Activated naive CD4-positive, alpha-beta T cell treated with anti-CD3 and anti-CD28 coated beads, Interleukin-2, amount 50 U/mL, for 24 hours (primary cell): ENCODE data around the gene PAK1IP1.
"Not testable (repeated sequence)": the region's sequence is repeated elsewhere in the genome, so short reads cannot be mapped to it uniquely, and the experiment has no call there.

Experiments
- H3K27ac Mint-ChIP-seq: one replicate; pipeline ENCODE4 v1.8.0; 2021; ENCODE audit warnings: mild to moderate bottlenecking, mixed read lengths
- H3K27me3 Mint-ChIP-seq: one replicate; pipeline ENCODE4 v1.8.0; 2021; ENCODE audit warnings: mixed read lengths
- H3K36me3 Mint-ChIP-seq: one replicate; pipeline ENCODE4 v1.8.0; 2021; ENCODE audit warnings: mixed read lengths
- H3K4me1 Mint-ChIP-seq: one replicate; pipeline ENCODE4 v1.8.0; 2021; ENCODE audit warnings: mixed read lengths
- H3K4me3 Mint-ChIP-seq: one replicate; pipeline ENCODE4 v1.8.0; 2021; ENCODE audit warnings: mild to moderate bottlenecking, mixed read lengths
- H3K9me3 Mint-ChIP-seq: one replicate; pipeline ENCODE4 v1.8.0; 2021; ENCODE audit warnings: mixed read lengths

Gene PAK1IP1

DNA sequence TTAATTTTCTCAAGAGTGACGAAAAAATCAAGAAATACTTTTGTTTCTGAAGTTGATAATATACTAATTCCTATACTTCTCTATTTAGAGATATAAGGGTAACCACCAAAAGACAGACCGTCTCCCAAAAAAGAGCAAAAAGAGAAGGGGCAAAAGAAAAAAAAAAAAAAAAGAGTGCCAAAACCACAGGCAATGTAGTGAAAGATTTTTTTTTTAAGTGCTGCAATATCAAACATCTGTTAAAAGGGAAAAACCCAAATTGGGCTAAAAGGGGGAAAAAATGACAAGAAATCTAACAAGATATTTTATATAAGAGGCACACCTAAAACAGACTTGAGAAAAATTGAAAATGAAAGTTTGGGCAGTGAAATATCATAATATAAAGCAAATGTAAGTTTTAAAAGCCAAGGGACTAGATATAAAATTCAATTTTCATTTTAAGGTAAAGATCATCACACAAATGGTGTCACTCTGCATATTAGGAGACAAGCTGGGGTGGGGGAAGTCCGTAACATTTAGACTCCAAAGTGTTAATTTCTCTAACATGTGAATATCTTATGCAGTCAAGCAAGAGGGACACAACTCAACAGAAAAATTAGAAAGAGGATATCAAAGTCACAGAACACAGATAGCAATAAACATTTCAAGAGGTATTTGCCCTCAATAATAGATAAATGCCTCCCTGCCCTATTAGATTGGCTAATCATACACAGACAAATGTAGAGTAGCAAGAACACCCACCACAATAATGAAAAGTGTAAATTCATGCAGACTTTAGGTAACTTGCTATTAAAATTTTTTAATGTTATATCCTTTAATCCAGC, 9.5 kb upstream of the PAK1IP1 start:
- peak overlapping the region; percentile 16 for H3K4me3 Mint-ChIP-seq
- peaks cover 40% of the 10 kb centered on the region for H3K4me1 Mint-ChIP-seq
- no peaks in the 10 kb centered on the region for H3K9me3 Mint-ChIP-seq
- peak overlapping the region; percentile 60 for H3K27ac Mint-ChIP-seq
- H3K36me3 Mint-ChIP-seq, result no peaks in the 10 kb centered on the region
- H3K27me3 Mint-ChIP-seq, result no peaks in the 10 kb centered on the region

DNA sequence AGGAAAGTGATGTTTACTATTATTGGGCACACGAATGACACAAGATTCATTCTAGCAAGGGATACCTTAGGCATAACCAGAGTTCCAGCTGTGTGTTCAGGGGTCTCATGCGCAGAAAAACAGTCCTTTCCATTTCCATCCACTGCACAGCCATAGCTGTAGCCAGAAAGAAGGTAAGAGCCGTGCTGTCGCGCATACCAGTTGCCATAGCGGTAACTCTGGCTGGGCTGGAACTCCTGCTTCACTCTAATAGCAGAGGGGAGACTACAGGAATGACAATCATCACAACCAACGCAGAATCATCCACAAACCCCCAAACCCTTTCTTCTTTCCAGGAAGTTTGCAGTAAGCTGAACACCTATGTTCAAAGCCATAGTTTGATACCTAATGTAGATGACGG, 7.9 kb upstream of the PAK1IP1 start:
- H3K27me3 Mint-ChIP-seq, result no peaks in the 10 kb centered on the region
- no peaks in the 10 kb centered on the region for H3K9me3 Mint-ChIP-seq
- no peaks in the 10 kb centered on the region for H3K36me3 Mint-ChIP-seq
- no peak overlapping the region for H3K4me3 Mint-ChIP-seq
- H3K27ac Mint-ChIP-seq, result no peak overlapping the region
- peaks cover 39% of the 10 kb centered on the region for H3K4me1 Mint-ChIP-seq

DNA sequence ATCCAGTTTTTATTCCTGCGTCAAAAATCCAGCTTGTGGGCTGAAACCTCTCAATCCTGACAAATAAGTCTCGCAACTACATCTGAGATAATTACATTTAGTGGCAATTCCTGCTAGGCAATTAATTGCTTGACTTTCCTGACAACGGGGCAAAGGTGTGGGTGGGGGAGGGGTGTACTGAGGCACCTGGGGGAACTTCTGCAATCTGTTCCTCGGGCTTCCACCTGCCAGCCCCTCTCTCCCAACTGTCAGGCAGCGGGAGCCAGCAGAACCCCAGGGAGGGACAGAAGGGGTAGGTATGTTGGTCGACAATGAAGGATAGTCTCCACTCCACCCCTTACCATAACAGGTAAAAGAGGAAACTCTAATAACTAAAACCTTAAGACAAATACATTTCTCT, 7.2 kb upstream of the PAK1IP1 start:
- Mint-ChIP-seq H3K4me1 (peaks cover 33% of the 10 kb centered on the region), H3K27ac (no peak overlapping the region), H3K36me3 (no peaks in the 10 kb centered on the region), H3K27me3 (no peaks in the 10 kb centered on the region), H3K4me3 (no peak overlapping the region), H3K9me3 (no peaks in the 10 kb centered on the region)

DNA sequence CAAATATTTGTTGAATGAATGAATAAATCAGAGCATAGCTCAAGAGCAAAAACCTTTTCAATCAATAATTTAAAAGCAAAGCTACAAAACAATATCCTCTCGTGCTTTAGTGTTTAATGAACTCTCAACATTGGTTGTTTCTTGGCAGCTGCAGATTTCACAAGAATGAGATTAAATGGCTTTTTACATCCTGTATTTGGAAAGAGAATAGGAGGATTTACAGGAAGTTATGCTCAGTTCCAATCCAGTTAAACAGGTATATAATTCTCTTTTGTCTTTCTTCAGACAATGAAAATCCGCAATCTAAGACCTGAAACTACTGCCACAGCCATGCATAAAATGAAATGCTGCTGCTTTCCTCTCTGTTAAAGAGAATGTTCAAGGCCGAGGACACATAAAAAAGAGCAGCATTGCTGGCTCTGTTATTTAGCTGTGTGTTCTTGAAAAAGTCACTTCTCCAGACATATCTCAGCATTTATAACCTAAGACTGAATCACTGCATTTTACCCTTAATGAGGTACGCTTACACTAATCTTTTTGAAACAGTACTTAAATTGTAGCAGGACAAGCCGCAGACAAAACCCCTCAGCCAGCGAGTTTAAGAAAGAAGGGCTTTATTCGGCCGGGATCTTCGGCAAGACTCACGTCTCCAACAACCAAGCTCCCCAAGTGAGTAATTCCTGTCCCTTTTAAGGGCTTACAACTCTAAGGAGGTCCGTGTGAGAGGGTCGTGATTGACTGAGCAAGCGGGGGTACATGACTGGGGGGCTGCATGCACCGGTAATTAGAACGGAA, 3.9 kb upstream of the PAK1IP1 start:
- Mint-ChIP-seq H3K4me1 (peaks cover 24% of the 10 kb centered on the region), H3K36me3 (peaks cover 6% of the 10 kb centered on the region), H3K27ac (no peak overlapping the region), H3K27me3 (no peaks in the 10 kb centered on the region), H3K9me3 (no peaks in the 10 kb centered on the region), H3K4me3 (no peak overlapping the region)

DNA sequence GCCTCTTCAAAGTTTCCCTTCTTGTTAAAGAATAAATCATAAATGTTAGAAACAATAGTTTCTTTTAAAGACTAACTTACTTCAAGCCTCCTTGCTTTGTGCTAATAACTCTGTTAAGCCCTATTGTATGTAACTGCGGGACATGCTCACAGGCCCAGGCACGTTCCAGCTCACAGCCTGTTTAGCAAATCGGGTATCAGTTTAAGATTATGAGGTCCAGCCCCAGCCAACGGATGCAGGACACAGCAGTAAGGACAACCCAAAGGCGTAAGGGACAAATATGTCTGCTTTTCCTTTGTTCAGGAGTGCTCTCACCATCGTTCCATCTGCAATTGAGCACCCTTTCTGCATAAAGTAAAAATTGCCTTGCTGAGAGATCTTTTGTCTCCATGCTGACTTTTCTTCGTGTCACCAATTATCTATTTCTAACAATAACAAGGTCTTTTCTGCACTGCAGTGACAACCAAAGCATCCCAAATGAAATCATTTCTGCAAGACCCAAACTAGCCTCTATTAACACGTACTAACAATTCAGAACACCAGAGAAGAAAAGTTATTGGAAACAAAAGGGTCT, 1.7 kb upstream of the PAK1IP1 start:
- peak overlapping the region; percentile 91 for H3K4me3 Mint-ChIP-seq

DNA sequence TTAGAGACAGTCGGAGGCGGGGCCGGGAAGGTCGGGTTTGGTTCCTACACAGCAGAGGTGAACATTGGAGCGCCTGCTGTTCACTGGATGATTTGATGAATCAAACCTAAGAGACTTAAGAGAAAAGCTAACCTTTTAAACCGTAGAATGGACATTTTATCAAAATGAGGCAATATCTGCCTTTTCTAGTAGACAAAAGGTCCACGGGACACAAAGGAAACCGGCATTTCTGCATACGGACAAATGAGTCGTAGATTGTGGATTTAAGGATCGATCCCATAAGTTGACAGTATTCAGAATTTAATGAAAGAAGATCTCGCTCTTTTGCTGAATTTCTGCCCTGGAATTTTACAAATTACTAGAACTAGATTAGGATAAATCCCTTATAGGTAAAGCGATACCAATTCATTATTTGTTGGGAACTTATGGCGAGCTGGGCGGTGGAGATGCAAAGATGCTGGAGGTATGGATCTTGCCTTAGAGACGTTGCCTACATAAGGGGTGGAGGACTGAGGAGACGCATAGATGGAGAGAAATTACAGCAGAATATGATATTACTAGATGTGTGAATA, 400 bp downstream of the PAK1IP1 start:
- H3K36me3 Mint-ChIP-seq, result peaks cover 16% of the 10 kb centered on the region
- no peaks in the 10 kb centered on the region for H3K9me3 Mint-ChIP-seq
- peak overlapping the region; percentile 91 for H3K4me3 Mint-ChIP-seq
- peaks cover 39% of the 10 kb centered on the region for H3K4me1 Mint-ChIP-seq
- peak overlapping the region; percentile 100 for H3K27ac Mint-ChIP-seq
- H3K27me3 Mint-ChIP-seq, result no peaks in the 10 kb centered on the region

More for the DNA sequence above, 1.7 kb upstream of the PAK1IP1 start:
- H3K27ac Mint-ChIP-seq, result peak overlapping the region; percentile 79
- H3K9me3 Mint-ChIP-seq, result no peaks in the 10 kb centered on the region
- H3K36me3 Mint-ChIP-seq, result peaks cover 8% of the 10 kb centered on the region
- H3K4me1 Mint-ChIP-seq, result peaks cover 31% of the 10 kb centered on the region
- no peaks in the 10 kb centered on the region for H3K27me3 Mint-ChIP-seq

DNA sequence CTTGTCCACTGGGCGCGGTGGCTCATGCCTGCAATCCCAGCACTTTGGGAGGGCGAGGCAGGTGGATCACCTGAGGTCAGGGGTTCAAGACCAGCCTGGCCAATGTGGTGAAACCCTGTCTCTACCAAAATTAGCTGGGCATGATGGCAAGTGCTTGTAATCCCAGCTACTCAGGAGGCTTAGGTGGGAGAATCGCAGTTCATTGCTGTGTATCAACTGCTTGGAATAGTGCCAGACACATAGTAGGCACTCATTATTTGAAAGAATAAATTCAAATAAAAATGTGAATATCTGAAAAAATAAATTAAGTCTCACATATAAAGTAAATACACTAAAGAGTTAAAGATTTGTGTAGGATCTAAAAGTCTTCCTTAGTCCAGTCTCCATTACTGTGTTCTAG, 1.9 kb downstream of the PAK1IP1 start:
- H3K9me3 Mint-ChIP-seq, result no peaks in the 10 kb centered on the region
- H3K36me3 Mint-ChIP-seq, result peaks cover 19% of the 10 kb centered on the region
- H3K27ac Mint-ChIP-seq, result peak overlapping the region; percentile 91
- H3K27me3 Mint-ChIP-seq, result no peaks in the 10 kb centered on the region
- H3K4me3 Mint-ChIP-seq, result peak overlapping the region; percentile 91
- peaks cover 52% of the 10 kb centered on the region for H3K4me1 Mint-ChIP-seq

DNA sequence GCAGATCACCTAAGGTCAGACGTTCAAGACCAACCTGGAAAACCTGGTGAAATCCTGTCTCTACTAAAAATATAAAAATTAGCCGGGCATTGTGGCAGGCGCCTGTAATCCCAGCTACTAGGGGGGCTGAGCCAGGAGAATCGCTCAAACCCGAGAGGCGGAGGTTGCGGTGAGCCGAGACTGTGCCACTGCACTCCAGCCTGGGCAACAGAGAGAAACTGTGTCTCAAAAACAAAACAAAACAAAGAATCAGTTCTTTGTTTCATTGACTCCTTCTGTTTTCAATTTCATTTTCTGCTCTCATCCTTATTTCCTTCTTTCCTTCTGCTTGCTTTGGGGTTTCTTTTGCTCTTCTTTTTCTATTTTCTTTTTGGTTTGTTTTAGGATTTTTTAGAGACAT, 19.2 kb downstream of the PAK1IP1 start:
- peaks cover 3% of the 10 kb centered on the region for H3K36me3 Mint-ChIP-seq
- H3K27ac Mint-ChIP-seq, result peak overlapping the region; percentile 72
- H3K9me3 Mint-ChIP-seq, result no peaks in the 10 kb centered on the region
- H3K4me1 Mint-ChIP-seq, result no peaks in the 10 kb centered on the region
- H3K4me3 Mint-ChIP-seq, result no peak overlapping the region
- H3K27me3 Mint-ChIP-seq, result no peaks in the 10 kb centered on the region

DNA sequence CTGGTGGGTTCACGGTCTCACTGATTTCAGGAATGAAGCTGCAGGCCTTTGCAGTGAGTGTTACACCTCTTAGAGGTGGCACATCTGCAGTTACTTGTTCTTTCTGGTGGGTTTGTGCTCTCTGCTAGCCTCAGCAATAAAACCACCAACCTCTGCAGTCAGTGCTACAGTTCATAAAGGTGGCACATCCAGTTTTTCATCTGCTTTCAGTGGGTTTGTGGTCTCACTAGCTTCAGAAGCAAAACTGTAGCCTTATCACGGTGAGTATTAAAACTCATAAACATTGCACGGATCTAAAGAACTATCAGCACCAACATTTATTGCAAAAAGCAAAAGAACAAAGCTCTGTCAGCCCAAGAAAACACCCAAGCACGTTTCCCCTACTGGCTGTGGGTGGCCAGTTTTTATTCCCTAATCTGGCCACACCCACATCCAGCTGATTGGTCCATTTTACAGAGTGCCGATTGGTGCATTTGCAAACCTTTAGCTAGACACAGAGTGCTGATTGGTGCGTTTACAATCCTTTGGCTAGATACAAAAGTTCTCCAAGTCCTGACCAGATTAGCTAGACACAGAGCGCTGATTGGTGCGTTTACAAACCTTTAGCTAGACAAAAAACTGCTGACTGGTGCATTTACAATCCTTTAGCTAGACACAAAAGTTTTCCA, 24.7 kb downstream of the PAK1IP1 start:
- Mint-ChIP-seq H3K9me3 (no peaks in the 10 kb centered on the region), H3K27me3 (no peaks in the 10 kb centered on the region), H3K4me3 (peak overlapping the region; percentile 87), H3K36me3 (no peaks in the 10 kb centered on the region), H3K27ac (peak overlapping the region; percentile 79), H3K4me1 (peaks cover 38% of the 10 kb centered on the region)

DNA sequence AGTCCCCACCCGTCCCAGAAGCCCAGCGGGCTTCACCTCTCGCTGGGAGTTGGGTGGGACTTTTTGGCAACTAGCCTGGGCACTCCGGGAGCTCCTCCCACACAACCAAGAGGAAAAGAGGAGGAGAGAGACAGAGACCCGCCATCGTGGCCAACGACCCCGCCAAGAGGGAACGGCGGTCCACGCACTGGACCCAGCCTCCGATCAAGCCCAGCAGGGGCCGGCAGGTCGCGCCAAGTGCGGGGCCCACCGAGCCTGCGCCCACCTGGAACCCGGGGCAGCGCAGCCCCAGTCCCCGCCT, 25.1 kb downstream of the PAK1IP1 start:
- H3K27ac Mint-ChIP-seq, result peak overlapping the region; percentile 79
- H3K9me3 Mint-ChIP-seq, result no peaks in the 10 kb centered on the region
- H3K4me3 Mint-ChIP-seq, result peak overlapping the region; percentile 87
- H3K4me1 Mint-ChIP-seq, result peaks cover 41% of the 10 kb centered on the region
- no peaks in the 10 kb centered on the region for H3K36me3 Mint-ChIP-seq
- no peaks in the 10 kb centered on the region for H3K27me3 Mint-ChIP-seq

DNA sequence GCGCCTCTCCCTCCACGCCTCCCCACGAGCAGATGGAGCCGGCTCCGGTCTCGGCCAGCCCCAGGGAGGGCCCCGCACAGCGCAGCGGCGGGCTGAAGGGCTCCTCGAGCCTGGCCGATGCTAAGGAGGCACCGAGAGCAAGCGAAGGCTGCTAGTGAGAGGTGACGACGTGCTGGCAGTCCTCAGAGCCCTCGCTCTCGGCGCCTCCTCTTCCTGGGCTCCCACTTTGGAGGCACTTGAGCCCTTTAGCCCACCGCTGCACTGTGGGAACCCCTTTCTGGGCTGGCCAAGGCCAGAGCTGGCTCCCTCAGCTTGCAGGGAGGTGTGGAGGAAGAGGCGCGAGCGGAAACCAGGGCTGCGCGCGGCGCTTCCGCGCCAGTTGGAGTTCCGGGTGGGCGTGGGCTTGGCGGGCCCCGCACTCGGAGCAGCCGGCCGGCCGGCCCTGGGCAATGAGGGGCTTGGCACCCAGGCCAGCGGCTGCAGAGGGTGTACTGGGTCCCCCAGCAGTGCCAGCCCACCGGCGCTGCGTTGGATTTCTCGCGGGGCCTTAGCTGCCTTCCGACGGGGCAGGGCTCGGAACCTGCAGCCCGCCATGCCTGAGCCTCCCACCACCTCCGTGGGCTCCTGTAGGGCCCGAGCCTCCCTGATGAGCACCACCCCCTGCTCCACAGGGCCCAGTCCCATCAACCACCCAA, 25.6 kb downstream of the PAK1IP1 start:
- no peaks in the 10 kb centered on the region for H3K27me3 Mint-ChIP-seq
- H3K36me3 Mint-ChIP-seq, result no peaks in the 10 kb centered on the region
- H3K27ac Mint-ChIP-seq, result peak overlapping the region; percentile 12
- peak overlapping the region; percentile 87 for H3K4me3 Mint-ChIP-seq
- H3K9me3 Mint-ChIP-seq, result no peaks in the 10 kb centered on the region
- peaks cover 46% of the 10 kb centered on the region for H3K4me1 Mint-ChIP-seq

DNA sequence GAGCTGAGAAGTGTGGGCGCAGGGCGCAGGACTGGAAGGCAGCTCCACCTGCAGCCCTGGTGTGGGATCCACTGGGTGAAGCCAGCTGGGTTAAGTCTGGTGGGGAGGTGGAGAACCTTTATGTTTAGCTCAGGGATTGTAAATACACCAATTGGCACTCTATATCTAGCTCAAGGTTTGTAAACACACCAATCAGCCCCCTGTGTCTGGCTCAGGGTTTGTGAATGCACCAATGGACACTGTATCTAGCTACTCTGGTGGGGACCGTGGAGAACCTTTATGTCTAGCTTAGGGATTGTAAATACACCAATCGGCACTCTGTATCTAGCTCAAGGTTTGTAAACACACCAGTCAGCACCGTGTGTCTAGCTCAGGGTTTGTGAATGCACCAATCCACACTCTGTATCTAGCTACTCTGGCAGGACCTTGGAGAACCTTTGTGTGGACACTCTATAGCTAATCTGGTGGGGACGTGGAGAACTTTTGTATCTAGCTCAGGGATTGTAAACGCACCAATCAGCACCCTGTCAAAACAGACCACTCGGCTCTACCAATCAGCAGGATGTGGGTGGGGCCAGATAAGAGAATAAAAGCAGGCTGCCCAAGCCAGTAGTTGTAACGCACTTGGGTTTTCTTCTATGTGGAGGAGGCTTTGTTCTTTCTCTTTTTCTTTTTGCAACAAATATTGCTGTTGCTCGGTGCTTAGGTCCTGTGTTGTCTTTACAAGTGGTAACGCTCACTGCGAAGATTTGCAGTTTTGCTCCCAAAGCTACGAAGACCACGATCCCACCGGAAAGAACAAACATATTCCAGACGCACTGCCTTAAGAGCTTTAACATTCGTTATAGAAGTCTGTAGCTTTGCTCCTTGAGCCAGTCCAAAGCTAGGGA, 26.4 kb downstream of the PAK1IP1 start:
- H3K36me3 Mint-ChIP-seq, H3K9me3 Mint-ChIP-seq, H3K27me3 Mint-ChIP-seq: not testable (repeated sequence)
- peaks cover 50% of the 10 kb centered on the region for H3K4me1 Mint-ChIP-seq
- H3K4me3 Mint-ChIP-seq, result peak overlapping the region; percentile 96
- peak overlapping the region; percentile 82 for H3K27ac Mint-ChIP-seq

DNA sequence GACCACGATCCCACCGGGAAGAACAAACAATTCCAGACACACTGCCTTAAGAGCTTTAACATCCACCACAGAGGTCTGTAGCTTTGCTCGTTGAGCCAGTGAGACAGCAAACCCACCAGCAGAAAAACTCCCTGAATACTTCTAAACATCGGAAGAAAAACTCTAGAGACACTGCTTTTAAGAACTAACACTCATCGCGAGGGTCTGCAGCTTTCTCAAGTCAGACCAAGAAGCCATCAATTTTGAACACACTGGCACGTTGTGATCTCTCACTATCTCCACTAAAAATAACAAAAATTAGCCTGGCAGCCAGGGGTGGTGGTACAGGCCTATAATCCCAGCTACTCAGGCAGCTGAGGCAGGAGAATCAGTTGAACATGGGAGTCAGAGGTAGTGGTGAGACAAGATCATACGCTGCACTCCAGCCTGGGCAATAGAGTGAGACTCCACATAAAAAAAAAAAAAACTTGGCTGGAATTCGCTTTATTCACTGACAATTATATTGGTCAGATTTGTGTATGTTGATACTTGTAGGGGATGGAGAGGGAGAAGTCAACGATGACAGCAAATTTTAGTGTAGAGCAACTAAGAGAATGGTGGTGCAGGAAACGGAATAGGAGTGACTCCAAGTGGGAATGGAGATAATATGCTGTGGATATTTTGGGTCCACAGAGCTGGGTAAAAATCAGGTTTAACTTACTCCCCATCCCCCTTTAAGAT, 27.2 kb downstream of the PAK1IP1 start:
- peaks cover 51% of the 10 kb centered on the region for H3K4me1 Mint-ChIP-seq

DNA sequence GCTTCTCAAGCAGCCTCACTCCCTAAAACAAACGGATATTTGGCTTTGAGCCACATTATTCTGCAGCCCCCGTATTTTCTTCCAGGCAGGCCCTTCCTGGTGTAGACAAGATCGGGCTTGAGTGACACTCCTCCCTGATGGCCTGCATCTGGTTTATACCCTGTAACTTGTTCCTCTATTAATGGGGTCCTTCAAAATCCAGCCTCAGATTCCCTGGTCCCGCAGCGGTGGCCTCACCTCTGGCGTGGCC, 27.7 kb downstream of the PAK1IP1 start:
- Mint-ChIP-seq H3K4me1 (peaks cover 54% of the 10 kb centered on the region), H3K27ac (peak overlapping the region; percentile 71), H3K9me3 (no peaks in the 10 kb centered on the region), H3K36me3 (peaks cover 2% of the 10 kb centered on the region), H3K27me3 (no peaks in the 10 kb centered on the region), H3K4me3 (peak overlapping the region; percentile 96)

More for the DNA sequence above, 27.2 kb downstream of the PAK1IP1 start:
- no peaks in the 10 kb centered on the region for H3K36me3 Mint-ChIP-seq
- H3K9me3 Mint-ChIP-seq, result no peaks in the 10 kb centered on the region
- peak overlapping the region; percentile 82 for H3K27ac Mint-ChIP-seq
- peak overlapping the region; percentile 96 for H3K4me3 Mint-ChIP-seq
- no peaks in the 10 kb centered on the region for H3K27me3 Mint-ChIP-seq
